GM19328 (cell line): ENCODE results near the gene TNFAIP8L2.
A peak's percentile ranks its signal among the peaks of the same experiment; 100 is the strongest.
"Not testable (repeated sequence)": the region's sequence is repeated elsewhere in the genome, so short reads cannot be mapped to it uniquely, and the experiment has no call there.

Experiments
- ATAC-seq: cut with Tn5 transposase; IDR thresholded peaks from one replicate; pipeline ENCODE4 v1.9.1; 2021; ENCODE audit warnings: mild to moderate bottlenecking, moderate library complexity; ENCODE audit not compliant: unreplicated experiment

The TNFAIP8L2 gene

GRCh38 chr1:151188667-151189066, 32.2 kb downstream of the TNFAIP8L2 start:
- not testable (repeated sequence) for ATAC-seq

- peak; percentile 88 for ATAC-seq
Measured at GRCh38 chr1:151189637-151190445, 33.4 kb downstream of the TNFAIP8L2 start, which contains the start of gene VPS72. TSS of gene VPS72 (minus strand) at chr1:151190197. CDS start at chr1:151190121, 76 bp downstream.

GRCh38 chr1:151192047-151192446, 35.6 kb downstream of the TNFAIP8L2 start:
- ATAC-seq: no peak

- ATAC-seq: no peak
Measured at GRCh38 chr1:151193304-151193703, 36.9 kb downstream of the TNFAIP8L2 start.

- no peak for ATAC-seq
Measured at GRCh38 chr1:151193856-151194255, 37.4 kb downstream of the TNFAIP8L2 start.

- not testable (repeated sequence) for ATAC-seq
Measured at GRCh38 chr1:151194894-151195594, 38.6 kb downstream of the TNFAIP8L2 start.

- no peak for ATAC-seq
Measured at GRCh38 chr1:151196292-151196800, 39.9 kb downstream of the TNFAIP8L2 start.

- ATAC-seq: no peak
Measured at GRCh38 chr1:151197863-151198253, 41.4 kb downstream of the TNFAIP8L2 start.

- ATAC-seq: peak; percentile 79
Measured at GRCh38 chr1:151198254-151199127, 42.0 kb downstream of the TNFAIP8L2 start, which contains the start of gene PIP5K1A. TSS of gene PIP5K1A (plus strand) at chr1:151198552. CDS start at chr1:151198997, 445 bp downstream.

GRCh38 chr1:151199873-151200581, 43.6 kb downstream of the TNFAIP8L2 start:
- ATAC-seq: no peak

- not testable (repeated sequence) for ATAC-seq
Measured at GRCh38 chr1:151205381-151205965, 49.0 kb downstream of the TNFAIP8L2 start.
